ENCODE data around the gene DDR2.
"Not testable (repeated sequence)": the region's sequence is repeated elsewhere in the genome, so short reads cannot be mapped to it uniquely, and the experiment has no call there.

The DDR2 gene

GRCh38 chr1:162720996-162721395, 88.7 kb downstream of the DDR2 start:
- TF ChIP-seq EZH2 (IDR thresholded peaks at IDR 0.05) (no peak), POLR2AphosphoS5 (IDR thresholded peaks at IDR 0.05; ENCODE audit: borderline replicate concordance, low read depth, low read length) (no peak), FOXP2 (optimal IDR thresholded peaks at IDR 0.05; ENCODE audit: control extremely low read depth, extremely low read length, insufficient read depth) (no peak)

GRCh38 chr1:162721471-162721870, 89.2 kb downstream of the DDR2 start:
- Histone ChIP-seq H3K9ac (ENCODE audit: insufficient read length) (no peak overlapping the region), H3K27ac (no peak overlapping the region), H3K4me3 (no peak overlapping the region), H3K36me3 (ENCODE audit: insufficient read depth, low read length) (peaks cover 74% of the 10 kb centered on the region), H3K9me3 (ENCODE audit: low read depth, low read length) (no peaks in the 10 kb centered on the region)
- TF ChIP-seq EZH2 (IDR thresholded peaks at IDR 0.05): no peak
- TF ChIP-seq FOXP2 (optimal IDR thresholded peaks at IDR 0.05; ENCODE audit: control extremely low read depth, extremely low read length, insufficient read depth): no peak
- no peak for TF ChIP-seq POLR2AphosphoS5 (IDR thresholded peaks at IDR 0.05; ENCODE audit: borderline replicate concordance, low read depth, low read length)
- no peak for DNase-seq (ENCODE audit: low read depth, low spot score)

More at GRCh38 chr1:162720996-162721395, 88.7 kb downstream of the DDR2 start:
- DNase-seq (ENCODE audit: low read depth, low spot score): no peak
- H3K36me3 ChIP-seq (ENCODE audit: insufficient read depth, low read length): peaks cover 71% of the 10 kb centered on the region
- no peak overlapping the region for H3K4me3 ChIP-seq
- no peak overlapping the region for H3K27ac ChIP-seq
- H3K9me3 ChIP-seq (ENCODE audit: low read depth, low read length): no peaks in the 10 kb centered on the region
- H3K9ac ChIP-seq (ENCODE audit: insufficient read length): no peak overlapping the region

- Histone ChIP-seq H3K4me3 (no peak overlapping the region), H3K9ac (ENCODE audit: insufficient read length) (no peak overlapping the region), H3K36me3 (ENCODE audit: insufficient read depth, low read length) (peaks cover 77% of the 10 kb centered on the region), H3K9me3 (ENCODE audit: low read depth, low read length) (no peaks in the 10 kb centered on the region), H3K27ac (no peak overlapping the region)
- TF ChIP-seq FOXP2 (optimal IDR thresholded peaks at IDR 0.05; ENCODE audit: control extremely low read depth, extremely low read length, insufficient read depth) (no peak), EZH2 (IDR thresholded peaks at IDR 0.05) (no peak), POLR2AphosphoS5 (IDR thresholded peaks at IDR 0.05; ENCODE audit: borderline replicate concordance, low read depth, low read length) (no peak)
- DNase-seq (ENCODE audit: low read depth, low spot score): no peak
These were observed 89.8 kb downstream of the DDR2 start for GRCh38 chr1:162722036-162722435.

- Histone ChIP-seq H3K4me3 (no peak overlapping the region), H3K9ac (ENCODE audit: insufficient read length) (no peak overlapping the region), H3K9me3 (ENCODE audit: low read depth, low read length) (no peaks in the 10 kb centered on the region), H3K27ac (no peak overlapping the region), H3K36me3 (ENCODE audit: insufficient read depth, low read length) (peaks cover 66% of the 10 kb centered on the region)
- TF ChIP-seq EZH2 (IDR thresholded peaks at IDR 0.05) (no peak), FOXP2 (optimal IDR thresholded peaks at IDR 0.05; ENCODE audit: control extremely low read depth, extremely low read length, insufficient read depth) (no peak), POLR2AphosphoS5 (IDR thresholded peaks at IDR 0.05; ENCODE audit: borderline replicate concordance, low read depth, low read length) (no peak)
- DNase-seq (ENCODE audit: low read depth, low spot score): no peak
These were observed 92.4 kb downstream of the DDR2 start for GRCh38 chr1:162724583-162725120.

GRCh38 chr1:162725301-162725837, 93.1 kb downstream of the DDR2 start:
- Histone ChIP-seq H3K27ac (0 out of 2 replicates have a peak overlapping the region, but pooled peaks have one; percentile 46), H3K36me3 (ENCODE audit: insufficient read depth, low read length) (peaks cover 63% of the 10 kb centered on the region), H3K4me3 (no peak overlapping the region), H3K9me3 (ENCODE audit: low read depth, low read length) (no peaks in the 10 kb centered on the region), H3K9ac (ENCODE audit: insufficient read length) (no peak overlapping the region)
- TF ChIP-seq EZH2 (IDR thresholded peaks at IDR 0.05) (no peak), FOXP2 (optimal IDR thresholded peaks at IDR 0.05; ENCODE audit: control extremely low read depth, extremely low read length, insufficient read depth) (no peak), POLR2AphosphoS5 (IDR thresholded peaks at IDR 0.05; ENCODE audit: borderline replicate concordance, low read depth, low read length) (no peak)
- no peak for DNase-seq (ENCODE audit: low read depth, low spot score)

- Histone ChIP-seq H3K4me3 (no peak overlapping the region), H3K9me3 (ENCODE audit: low read depth, low read length) (no peaks in the 10 kb centered on the region), H3K9ac (ENCODE audit: insufficient read length) (no peak overlapping the region), H3K27ac (no peak overlapping the region; the same call in 1 of the 2 replicates), H3K36me3 (ENCODE audit: insufficient read depth, low read length) (peaks cover 61% of the 10 kb centered on the region)
- TF ChIP-seq POLR2AphosphoS5 (IDR thresholded peaks at IDR 0.05; ENCODE audit: borderline replicate concordance, low read depth, low read length) (no peak), FOXP2 (optimal IDR thresholded peaks at IDR 0.05; ENCODE audit: control extremely low read depth, extremely low read length, insufficient read depth) (no peak), EZH2 (IDR thresholded peaks at IDR 0.05) (no peak)
- DNase-seq (ENCODE audit: low read depth, low spot score): no peak
These were observed 94.3 kb downstream of the DDR2 start for GRCh38 chr1:162726555-162726954.

GRCh38 chr1:162727493-162727892, 95.2 kb downstream of the DDR2 start:
- not testable (repeated sequence) for H3K4me3 ChIP-seq; H3K9ac ChIP-seq (ENCODE audit: insufficient read length); DNase-seq (ENCODE audit: low read depth, low spot score); H3K27ac ChIP-seq; H3K9me3 ChIP-seq (ENCODE audit: low read depth, low read length)
- H3K36me3 ChIP-seq (ENCODE audit: insufficient read depth, low read length): peaks cover 64% of the 10 kb centered on the region

GRCh38 chr1:162728573-162728972, 96.3 kb downstream of the DDR2 start:
- H3K9me3 ChIP-seq (ENCODE audit: low read depth, low read length): no peaks in the 10 kb centered on the region
- H3K36me3 ChIP-seq (ENCODE audit: insufficient read depth, low read length): peaks cover 64% of the 10 kb centered on the region
- H3K27ac ChIP-seq: peak overlapping the region; percentile 5; the same call in 1 of the 2 replicates
- no peak for DNase-seq (ENCODE audit: low read depth, low spot score)
- TF ChIP-seq EZH2 (IDR thresholded peaks at IDR 0.05): no peak
- no peak for TF ChIP-seq FOXP2 (optimal IDR thresholded peaks at IDR 0.05; ENCODE audit: control extremely low read depth, extremely low read length, insufficient read depth)
- TF ChIP-seq POLR2AphosphoS5 (IDR thresholded peaks at IDR 0.05; ENCODE audit: borderline replicate concordance, low read depth, low read length): no peak
- H3K9ac ChIP-seq (ENCODE audit: insufficient read length): no peak overlapping the region
- H3K4me3 ChIP-seq: no peak overlapping the region

GRCh38 chr1:162729195-162729774, 97.0 kb downstream of the DDR2 start:
- not testable (repeated sequence) for H3K9me3 ChIP-seq (ENCODE audit: low read depth, low read length); H3K27ac ChIP-seq; H3K9ac ChIP-seq (ENCODE audit: insufficient read length); H3K4me3 ChIP-seq; DNase-seq (ENCODE audit: low read depth, low spot score)
- peaks cover 64% of the 10 kb centered on the region for H3K36me3 ChIP-seq (ENCODE audit: insufficient read depth, low read length)
